Parathyroid adenoma (tissue), 2 donors: Measurements from ENCODE around the gene SLC34A3.

ENCODE experiments used
- H2AFZ ChIP-seq: fragments of 300-600 bp; sonication (generic); one replicate; pipeline ENCODE4 v1.7.0; 2017; ENCODE audit warnings: antibody characterized with exemption, mild to moderate bottlenecking
- H3K27ac ChIP-seq: fragments of 300-600 bp; sonication (generic); one replicate; pipeline ENCODE4 v1.7.0; 2017
- H3K27me3 ChIP-seq: fragments of 300-600 bp; sonication (generic); one replicate; pipeline ENCODE4 v1.7.0; 2017; ENCODE audit warnings: low read length; ENCODE audit not compliant: control insufficient read depth, insufficient read depth
- H3K36me3 ChIP-seq: fragments of 300-600 bp; sonication (generic); one replicate; pipeline ENCODE4 v1.7.0; 2017; ENCODE audit warnings: low read length; ENCODE audit not compliant: control insufficient read depth, insufficient read depth
- H3K4me1 ChIP-seq: fragments of 300-600 bp; sonication (generic); one replicate; pipeline ENCODE4 v1.7.0; 2017; ENCODE audit warnings: control low read depth
- H3K4me2 ChIP-seq: fragments of 300-600 bp; sonication (generic); one replicate; pipeline ENCODE4 v1.7.0; 2017; ENCODE audit warnings: low read length
- H3K4me3 ChIP-seq: fragments of 300-600 bp; sonication (generic); one replicate; pipeline ENCODE4 v1.7.0; 2017; ENCODE audit warnings: low read depth, low read length
- H3K79me2 ChIP-seq: fragments of 300-600 bp; sonication (generic); one replicate; pipeline ENCODE4 v1.7.0; 2017; ENCODE audit warnings: control low read depth
- H3K9ac ChIP-seq: fragments of 300-600 bp; sonication (generic); one replicate; pipeline ENCODE4 v1.7.0; 2017; ENCODE audit warnings: mild to moderate bottlenecking
- H3K9me3 ChIP-seq: fragments of 300-600 bp; sonication (generic); one replicate; pipeline ENCODE4 v1.7.0; 2017; ENCODE audit warnings: low read length; ENCODE audit not compliant: control insufficient read depth
- TF ChIP-seq, protein P1 (sequence below): fragments of 300-600 bp; sonication (generic); IDR thresholded peaks from one replicate; pipeline ENCODE4 v1.7.0; 2017; ENCODE audit warnings: antibody characterized with exemption, mild to moderate bottlenecking
- donor health status: primary hyperparathyroidism.

The SLC34A3 gene

DNA sequence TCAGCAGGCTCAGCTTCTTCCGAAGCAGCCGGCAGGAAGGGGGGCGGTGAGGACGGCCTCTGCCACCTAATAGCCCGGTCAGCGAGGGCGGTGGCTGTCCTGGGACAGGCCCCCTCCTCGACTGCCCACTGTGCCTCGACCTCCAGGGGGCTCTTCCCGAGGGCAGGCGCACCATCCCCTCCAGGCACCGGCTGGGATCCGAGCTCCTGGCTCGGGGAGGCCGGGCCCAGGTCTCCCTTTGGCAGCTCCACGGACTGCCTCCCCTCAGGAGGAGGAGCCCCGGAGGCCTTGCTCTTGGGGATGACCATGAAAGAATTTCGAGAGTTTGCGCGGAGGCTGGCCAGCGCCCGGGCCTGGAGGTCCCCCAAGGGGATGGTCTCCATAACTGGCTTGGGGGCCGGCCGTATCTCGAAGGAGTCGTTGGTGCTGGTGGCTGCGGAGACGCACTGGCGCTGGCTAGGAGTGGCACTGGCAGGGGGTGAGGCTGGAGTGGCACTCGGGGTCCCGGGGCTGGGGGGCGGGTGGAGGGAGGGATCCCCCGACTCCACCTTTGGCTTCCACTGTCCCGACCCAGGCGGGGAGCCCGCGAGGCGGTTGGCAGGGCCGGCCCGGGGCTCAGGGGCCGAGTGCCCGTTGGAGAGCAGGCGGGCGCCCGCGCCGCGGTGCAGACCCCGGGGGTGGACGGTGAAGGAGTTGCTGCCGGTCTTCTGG lies 31.1 kb upstream of the SLC34A3 start:
- no peak overlapping the region for H2AFZ ChIP-seq
- H3K9ac ChIP-seq: no peak overlapping the region
- H3K9me3 ChIP-seq: no peaks in the 10 kb centered on the region
- no peak overlapping the region for H3K4me3 ChIP-seq
- peaks cover 20% of the 10 kb centered on the region for H3K79me2 ChIP-seq
- H3K27me3 ChIP-seq: no peaks in the 10 kb centered on the region
- H3K4me2 ChIP-seq: peak overlapping the region; percentile 55
- TF ChIP-seq, protein P1, sequence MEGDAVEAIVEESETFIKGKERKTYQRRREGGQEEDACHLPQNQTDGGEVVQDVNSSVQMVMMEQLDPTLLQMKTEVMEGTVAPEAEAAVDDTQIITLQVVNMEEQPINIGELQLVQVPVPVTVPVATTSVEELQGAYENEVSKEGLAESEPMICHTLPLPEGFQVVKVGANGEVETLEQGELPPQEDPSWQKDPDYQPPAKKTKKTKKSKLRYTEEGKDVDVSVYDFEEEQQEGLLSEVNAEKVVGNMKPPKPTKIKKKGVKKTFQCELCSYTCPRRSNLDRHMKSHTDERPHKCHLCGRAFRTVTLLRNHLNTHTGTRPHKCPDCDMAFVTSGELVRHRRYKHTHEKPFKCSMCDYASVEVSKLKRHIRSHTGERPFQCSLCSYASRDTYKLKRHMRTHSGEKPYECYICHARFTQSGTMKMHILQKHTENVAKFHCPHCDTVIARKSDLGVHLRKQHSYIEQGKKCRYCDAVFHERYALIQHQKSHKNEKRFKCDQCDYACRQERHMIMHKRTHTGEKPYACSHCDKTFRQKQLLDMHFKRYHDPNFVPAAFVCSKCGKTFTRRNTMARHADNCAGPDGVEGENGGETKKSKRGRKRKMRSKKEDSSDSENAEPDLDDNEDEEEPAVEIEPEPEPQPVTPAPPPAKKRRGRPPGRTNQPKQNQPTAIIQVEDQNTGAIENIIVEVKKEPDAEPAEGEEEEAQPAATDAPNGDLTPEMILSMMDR: no peak
- H3K4me1 ChIP-seq: peaks cover 4% of the 10 kb centered on the region
- no peaks in the 10 kb centered on the region for H3K36me3 ChIP-seq
- no peak overlapping the region for H3K27ac ChIP-seq

DNA sequence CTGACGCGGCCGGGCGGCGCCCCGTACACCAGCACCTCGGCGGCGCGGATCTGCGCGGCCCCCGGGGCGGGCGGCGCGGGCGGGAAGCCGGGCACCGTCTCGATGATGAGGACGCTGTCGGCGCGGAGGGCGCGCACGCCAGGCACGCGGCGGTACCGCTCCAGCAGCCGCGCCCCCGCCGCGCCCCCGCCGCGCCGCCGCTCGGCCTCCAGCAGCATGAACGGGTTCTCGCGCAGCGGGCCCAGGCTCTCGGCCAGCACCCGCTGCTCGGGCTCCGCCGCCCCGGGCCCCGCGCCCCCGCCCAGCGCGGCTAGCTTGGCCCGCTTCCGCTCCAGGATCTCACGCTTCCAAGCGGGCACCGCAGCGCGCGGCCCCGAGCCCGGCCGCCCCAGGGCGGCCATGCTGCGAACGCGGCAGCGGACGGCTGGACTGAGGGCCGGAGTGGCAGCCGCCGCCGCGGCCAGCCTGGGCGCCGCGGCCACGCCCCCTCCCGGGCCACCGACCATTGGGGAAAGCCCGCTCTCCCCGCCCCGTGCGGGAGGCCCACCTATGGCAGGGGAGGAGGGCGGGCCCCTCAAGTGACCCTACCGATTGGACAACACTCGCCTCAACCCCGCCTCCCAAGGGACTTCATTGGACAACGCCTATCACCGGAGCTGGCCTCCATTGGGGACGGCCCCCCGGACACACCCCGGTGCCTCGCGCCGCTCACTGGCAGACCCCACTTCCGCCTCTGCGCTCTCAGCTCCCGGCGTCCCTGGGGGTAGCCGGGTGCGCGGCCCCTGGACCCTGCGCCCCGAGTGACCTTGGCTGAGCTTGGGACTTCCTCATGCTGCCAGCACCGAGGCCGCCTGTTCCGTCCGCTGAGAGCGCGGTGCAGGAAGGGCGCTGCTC lies 30.1 kb upstream of the SLC34A3 start, which contains the start of gene TPRN:
Gene TPRN, minus strand, starts transcription at position 431 of the 894 bp plus-strand sequence. Its CDS starts 30 bp downstream, at position 401.
- Histone ChIP-seq H3K36me3 (no peaks in the 10 kb centered on the region), H3K9me3 (no peaks in the 10 kb centered on the region), H3K9ac (no peak within 1 kb of the TSS), H3K27me3 (no peaks in the 10 kb centered on the region), H3K4me3 (peak within 1 kb of the TSS; percentile 59), H3K4me1 (peaks cover 4% of the 10 kb centered on the region), H3K27ac (peak within 1 kb of the TSS; percentile 47), H3K79me2 (peaks cover 22% of the 10 kb centered on the region), H3K4me2 (peak within 1 kb of the TSS; percentile 69), H2AFZ (peak within 1 kb of the TSS; percentile 70)
- TF ChIP-seq, protein P1: no peak

DNA sequence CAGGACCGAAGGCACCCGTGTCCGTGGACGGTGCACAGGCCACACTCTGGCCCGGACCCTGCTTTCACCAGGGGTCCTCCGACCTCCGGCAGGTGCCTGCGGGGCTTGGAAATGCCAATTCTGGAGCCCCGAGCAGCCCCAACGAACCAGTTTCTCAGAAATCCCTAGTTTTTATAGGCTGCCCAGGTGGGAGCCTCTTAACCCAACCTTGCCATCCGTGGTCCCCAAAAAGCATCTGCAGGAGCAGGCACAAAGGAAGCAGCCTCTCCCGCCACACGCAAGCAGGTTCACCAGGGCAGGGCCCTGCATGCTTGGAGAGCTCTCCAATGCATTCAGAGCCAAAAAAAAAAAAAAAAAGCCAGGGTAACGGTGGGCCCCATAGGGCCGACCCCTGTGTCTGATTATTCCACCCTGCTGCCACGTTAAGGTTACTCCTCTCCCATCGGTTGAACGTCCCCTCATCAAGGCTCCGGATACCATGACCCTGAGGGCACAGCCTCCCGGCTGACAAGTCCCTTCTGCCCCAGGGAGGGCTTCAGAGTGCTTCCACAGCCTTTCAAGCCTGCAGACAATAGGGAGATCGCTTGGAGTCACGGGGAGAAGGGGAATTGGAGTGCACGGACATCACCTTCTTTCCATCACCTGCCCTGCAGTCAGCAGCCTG lies 29.4 kb upstream of the SLC34A3 start:
- H3K36me3 ChIP-seq: no peaks in the 10 kb centered on the region
- H3K9ac ChIP-seq: no peak overlapping the region

DNA sequence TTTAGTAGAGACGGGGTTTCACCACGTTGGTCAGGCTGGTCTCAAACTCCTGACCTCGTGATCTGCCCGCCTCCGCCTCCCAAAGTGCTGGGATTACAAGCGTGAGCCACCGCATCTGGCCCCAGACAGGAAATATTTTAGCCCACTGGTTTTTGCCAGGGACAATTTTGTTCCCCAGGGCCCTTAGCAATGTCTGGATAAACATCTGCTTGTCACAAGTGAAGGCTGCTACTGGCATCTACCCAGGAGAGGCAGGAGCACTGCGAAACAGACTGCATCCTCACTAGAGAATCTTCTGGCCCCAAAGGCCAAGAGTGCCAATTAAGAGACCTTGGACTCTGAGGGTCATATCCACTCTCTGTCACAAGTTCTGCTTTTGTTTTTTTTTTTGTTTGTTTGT lies 27.7 kb upstream of the SLC34A3 start:
- H3K36me3 ChIP-seq: no peaks in the 10 kb centered on the region
- no peaks in the 10 kb centered on the region for H3K9me3 ChIP-seq
- no peak overlapping the region for H3K4me2 ChIP-seq
- no peak overlapping the region for H3K9ac ChIP-seq
- TF ChIP-seq, protein P1: no peak
- no peak overlapping the region for H2AFZ ChIP-seq
- peaks cover 4% of the 10 kb centered on the region for H3K4me1 ChIP-seq
- peaks cover 21% of the 10 kb centered on the region for H3K79me2 ChIP-seq
- no peak overlapping the region for H3K4me3 ChIP-seq
- H3K27me3 ChIP-seq: no peaks in the 10 kb centered on the region
- no peak overlapping the region for H3K27ac ChIP-seq

More for the DNA sequence above, 29.4 kb upstream of the SLC34A3 start:
- Histone ChIP-seq H3K4me3 (peak overlapping the region; percentile 59), H3K4me1 (peaks cover 4% of the 10 kb centered on the region), H3K79me2 (peaks cover 23% of the 10 kb centered on the region), H3K4me2 (peak overlapping the region; percentile 69), H2AFZ (peak overlapping the region; percentile 70), H3K27me3 (no peaks in the 10 kb centered on the region), H3K27ac (peak overlapping the region; percentile 47), H3K9me3 (no peaks in the 10 kb centered on the region)
- TF ChIP-seq, protein P1: no peak
